CD14-positive monocyte (primary cell): ENCODE results near the gene CC2D2A. TPM values are rescaled to one million over a fixed set of nuclear protein-coding genes. Genes with fewer than 3 reads are reported as not detected.

ENCODE experiments used
- DNase-seq, 3 donors: peaks; one replicate each; pipeline ENCODE4 v3.0.0-alpha.2; 2011 to 2022
- H2AFZ ChIP-seq: 2 replicates; pipeline ENCODE4 v1.6.0; 2012; ENCODE audit warnings: mild to moderate bottlenecking, low read depth, low read length, inconsistent platforms; ENCODE audit not compliant: insufficient read depth, poor library complexity, severe bottlenecking
- H3K27ac ChIP-seq, 2 donors: 1 replicate in 1 of 2; 2 replicates in 1 of 2; pipeline ENCODE4 v1.5.1; 2012 to 2013; ENCODE audit warnings: low read length in 2 of 2, control low read depth in 1 of 2, inconsistent platforms in 1 of 2, low read depth in 1 of 2, mild to moderate bottlenecking in 1 of 2
- H3K27me3 ChIP-seq, 2 donors: one replicate each; pipeline versions ENCODE4 v1.6.0 to v1.6.1; 2011 to 2013; ENCODE audit warnings: low read length in 2 of 2; ENCODE audit not compliant: control insufficient read depth in 2 of 2, insufficient read depth in 2 of 2
- H3K36me3 ChIP-seq, 2 donors: replicated peaks in 1 of 2; 1 replicate in 1 of 2; 2 replicates in 1 of 2; pipeline versions ENCODE4 v1.5.1 to v1.6.1; 2012 to 2013; ENCODE audit warnings: low read length in 2 of 2, control low read depth in 1 of 2, inconsistent platforms in 1 of 2, mild to moderate bottlenecking in 1 of 2; ENCODE audit not compliant: insufficient read depth in 2 of 2, control insufficient read depth in 1 of 2
- H3K4me1 ChIP-seq, 2 donors: 1 replicate in 1 of 2; 2 replicates in 1 of 2; pipeline versions ENCODE4 v1.5.1 to v1.6.1; 2012 to 2013; ENCODE audit warnings: low read length in 2 of 2, control low read depth in 1 of 2, inconsistent platforms in 1 of 2, mild to moderate bottlenecking in 1 of 2, moderate library complexity in 1 of 2; ENCODE audit not compliant: insufficient read depth in 2 of 2, control insufficient read depth in 1 of 2
- H3K4me2 ChIP-seq: replicated peaks from 2 replicates; pipeline ENCODE3; 2012; ENCODE audit warnings: low read length, moderate library complexity, mild to moderate bottlenecking; ENCODE audit not compliant: poor library complexity, severe bottlenecking; ENCODE audit errors: extremely low read depth
- H3K4me3 ChIP-seq, 3 experiments: fragments of 200-600 bp in 1 of 3; sonication (generic) in 1 of 3; replicated peaks in 1 of 3; 1 replicate in 2 of 3; 2 replicates in 1 of 3; pipeline ENCODE4 v1.5.1; 2011 to 2013; ENCODE audit warnings: low read length in 3 of 3, mild to moderate bottlenecking in 3 of 3, control low read depth in 2 of 3, low read depth in 2 of 3, inconsistent platforms in 1 of 3, moderate library complexity in 1 of 3
- H3K79me2 ChIP-seq: 2 replicates; pipeline ENCODE4 v1.6.0; 2012; ENCODE audit warnings: mild to moderate bottlenecking, control low read depth, inconsistent platforms, low read length, moderate library complexity; ENCODE audit not compliant: insufficient read depth
- H3K9ac ChIP-seq: 2 replicates; pipeline ENCODE4 v1.6.0; 2017; ENCODE audit warnings: low read length, mild to moderate bottlenecking; ENCODE audit not compliant: insufficient read depth, poor library complexity, severe bottlenecking
- H3K9me3 ChIP-seq, 2 donors: replicated peaks in 1 of 2; 1 replicate in 1 of 2; 2 replicates in 1 of 2; pipeline versions ENCODE4 v1.5.1 to v1.6.1; 2012 to 2013; ENCODE audit warnings: low read length in 2 of 2, control low read depth in 1 of 2; ENCODE audit not compliant: control insufficient read depth in 1 of 2, insufficient read depth in 1 of 2
- H4K20me1 ChIP-seq: 2 replicates; pipeline ENCODE4 v1.6.0; 2012; ENCODE audit warnings: mild to moderate bottlenecking, low read length, control low read depth, moderate library complexity; ENCODE audit not compliant: insufficient read depth
- H3K27ac Mint-ChIP-seq, 7 donors: one replicate each; pipeline ENCODE4 v1.8.0; 2020; ENCODE audit warnings: mild to moderate bottlenecking in 7 of 7, mixed read lengths in 7 of 7, moderate library complexity in 6 of 7, inconsistent platforms in 2 of 7
- H3K27me3 Mint-ChIP-seq, 3 donors: one replicate each; pipeline ENCODE4 v1.8.0; 2021 to 2022; ENCODE audit warnings: low read depth in 3 of 3, mild to moderate bottlenecking in 3 of 3, mixed read lengths in 3 of 3, moderate library complexity in 3 of 3, inconsistent platforms in 1 of 3
- H3K36me3 Mint-ChIP-seq, 2 donors: one replicate each; pipeline ENCODE4 v1.8.0; 2020; ENCODE audit warnings: mixed read lengths in 2 of 2, inconsistent platforms in 1 of 2, mild to moderate bottlenecking in 1 of 2
- H3K4me1 Mint-ChIP-seq: one replicate; pipeline ENCODE4 v1.8.0; 2020; ENCODE audit warnings: mild to moderate bottlenecking, mixed read lengths
- H3K4me3 Mint-ChIP-seq, 2 donors: one replicate each; pipeline ENCODE4 v1.8.0; 2020; ENCODE audit warnings: mild to moderate bottlenecking in 2 of 2, mixed read lengths in 2 of 2, moderate library complexity in 1 of 2
- H3K9me3 Mint-ChIP-seq, 7 donors: one replicate each; pipeline ENCODE4 v1.8.0; 2020 to 2022; ENCODE audit warnings: mixed read lengths in 7 of 7, mild to moderate bottlenecking in 6 of 7, moderate library complexity in 6 of 7, inconsistent platforms in 2 of 7
- CTCF ChIP-seq: fragments of 200-600 bp; IDR thresholded peaks from one replicate; pipeline ENCODE4 v1.8.0; 2022; ENCODE audit warnings: antibody characterized with exemption, mild to moderate bottlenecking
- WGBS: methylation state at CpG from one replicate; pipeline ENCODE4 v1.1.5; 2013; ENCODE audit warnings: missing lambda C conversion rate; ENCODE audit not compliant: insufficient coverage; 5-methylcytosine and 5-hydroxymethylcytosine counted together
- intact Hi-C, 2 donors: fragments of 100-400 bp; cut with micrococcal nuclease; formaldehyde crosslinking; loops; one replicate each; pipeline versions ENCODE4 v1.15.0 to v1.15.1; 2023
- polyA plus RNA-seq, 3 donors: library from polyadenylated mRNA; depleted of rRNA in 1 of 3; unstranded in 2 of 3; stranded (reverse) in 1 of 3; fragments of 300-500 nt in 2 of 3; fragments of >200 nt in 1 of 3; fragmentation: Illumina TruSeq in 2 of 3; gene quantifications; 1 replicate in 2 of 3; 2 replicates in 1 of 3; pipeline ENCODE4 v1.2.3, GENCODE V29; 2012 to 2021

The CC2D2A gene
- polyA plus RNA-seq, 3 donors, result 1.7 to 2.5 (median 1.9) TPM

- peaks cover 3 to 5% of the 10 kb centered on the region in 2 donors for H3K36me3 ChIP-seq
- no peak overlapping the region for H3K4me3 ChIP-seq
- Mint-ChIP-seq H3K4me3 (no peak overlapping the region), H3K4me1 (peaks cover 5% of the 10 kb centered on the region), H3K27me3 (peaks cover 0 to 1% (median 0%) of the 10 kb centered on the region in 3 donors), H3K36me3 (peaks cover 17 to 30% of the 10 kb centered on the region in 2 donors), H3K9me3 (peaks cover 0 to 3% (median 0%) of the 10 kb centered on the region in 7 donors), H3K27ac (peak overlapping the region in 1 of 7 donors; percentile 51)
- intact Hi-C loops, result no loop called here
- H2AFZ ChIP-seq, result no peak overlapping the region
- no peak for TF ChIP-seq CTCF
- no peak for DNase-seq
- WGBS, result 95% methylated on average over 2 of the region's 5 CpGs
- no peaks in the 10 kb centered on the region for H3K27me3 ChIP-seq
- H4K20me1 ChIP-seq, result no peaks in the 10 kb centered on the region
- H3K27ac ChIP-seq, result no peak overlapping the region
- H3K4me2 ChIP-seq, result no peak overlapping the region
- H3K4me1 ChIP-seq, result no peaks in the 10 kb centered on the region
- H3K79me2 ChIP-seq, result no peaks in the 10 kb centered on the region
- no peaks in the 10 kb centered on the region for H3K9me3 ChIP-seq
- H3K9ac ChIP-seq, result no peak overlapping the region
These were observed 82.2 kb downstream of the CC2D2A start for GRCh38 chr4:15551740-15552446.

- Histone ChIP-seq H3K9ac (no peak overlapping the region), H3K9me3 (no peaks in the 10 kb centered on the region), H4K20me1 (no peaks in the 10 kb centered on the region), H3K4me3 (no peak overlapping the region), H3K27me3 (no peaks in the 10 kb centered on the region), H3K27ac (no peak overlapping the region), H3K79me2 (no peaks in the 10 kb centered on the region), H3K36me3 (peaks cover 3 to 9% of the 10 kb centered on the region in 2 donors), H2AFZ (no peak overlapping the region), H3K4me1 (no peaks in the 10 kb centered on the region), H3K4me2 (no peak overlapping the region)
- no peaks in the 10 kb centered on the region for H3K4me1 Mint-ChIP-seq
- peaks cover 0 to 3% (median 0%) of the 10 kb centered on the region in 7 donors for H3K9me3 Mint-ChIP-seq
- peaks cover 17 to 32% of the 10 kb centered on the region in 2 donors for H3K36me3 Mint-ChIP-seq
- intact Hi-C loops, result no loop called here
- 100% methylated on average over 2 of the region's 6 CpGs for WGBS
- DNase-seq, result no peak
- peaks cover 0 to 1% (median 0%) of the 10 kb centered on the region in 3 donors for H3K27me3 Mint-ChIP-seq
- TF ChIP-seq CTCF, result no peak
- H3K27ac Mint-ChIP-seq, result no peak overlapping the region
- no peak overlapping the region for H3K4me3 Mint-ChIP-seq
These were observed 83.1 kb downstream of the CC2D2A start for GRCh38 chr4:15552557-15553362.
